ENCODE data around the gene GMPR2.

GRCh38 chr14:24253936-24254335, 21.2 kb downstream of the GMPR2 start:
- TF ChIP-seq CTCF (conservative IDR thresholded peaks at IDR 0.05; ENCODE audit: low read depth, low read length), result no peak
- no peak for TF ChIP-seq EZH2 (IDR thresholded peaks at IDR 0.05; ENCODE audit: borderline replicate concordance, low read depth, low read length, poor library complexity, severe bottlenecking)
